ENCODE measurements around the gene ENDOV.

Gene ENDOV

GRCh38 chr17:80413771-80414507 lies 1.0 kb upstream of the ENDOV start:
- ChIA-PET POLR2A (interaction anchor here (1.0 kb wide), 1 partner anchor 325 kb away, joined by 3 read pairs; no protein-coding TSS in a partner anchor), CTCF (interaction anchor here (4.5 kb wide), 1 partner anchor 13 kb away, joined by 32 read pairs; no protein-coding TSS in a partner anchor)
- no peak for DNase-seq (ENCODE audit: low read depth, low spot score)
- TF ChIP-seq CTCF (IDR thresholded peaks at IDR 0.05; ENCODE audit: insufficient read depth, low read length, missing control alignments), result no peak
- peak overlapping the region; percentile 99 for H3K4me3 ChIP-seq (ENCODE audit: low read depth, low read length)

- DNase-seq (ENCODE audit: low read depth, low spot score), result no peak
- POLR2A ChIA-PET, result interaction anchor here (1.0 kb wide), 1 partner anchor 325 kb away, joined by 3 read pairs; no protein-coding TSS in a partner anchor
- H3K4me3 ChIP-seq (ENCODE audit: low read depth, low read length), result peak overlapping the region; percentile 99
- CTCF ChIA-PET, result interaction anchor here (4.5 kb wide), 1 partner anchor 12 kb away, joined by 32 read pairs; no protein-coding TSS in a partner anchor
- no peak for TF ChIP-seq CTCF (IDR thresholded peaks at IDR 0.05; ENCODE audit: insufficient read depth, low read length, missing control alignments)
These were observed 512 bp upstream of the ENDOV start for GRCh38 chr17:80414508-80414802.

- no peak for DNase-seq (ENCODE audit: low read depth, low spot score)
- POLR2A ChIA-PET, result no interaction called here
- CTCF ChIA-PET, result interaction anchor here (1.2 to 4.5 kb wide), 4 partner anchors 11 to 687 kb away, joined by 3 to 32 read pairs (median 4); no protein-coding TSS in a partner anchor
These were observed 715 bp downstream of the ENDOV start for GRCh38 chr17:80415626-80416137.

GRCh38 chr17:80416260-80416939 lies 1.4 kb downstream of the ENDOV start:
- H3K4me3 ChIP-seq (ENCODE audit: low read depth, low read length), result peak overlapping the region; percentile 99
- ChIA-PET CTCF (interaction anchor here (1.2 to 4.5 kb wide), 2 partner anchors 10 to 686 kb away, joined by 4 to 32 read pairs; no protein-coding TSS in a partner anchor), POLR2A (no interaction called here)
- DNase-seq (ENCODE audit: low read depth, low spot score), result no peak
- no peak for TF ChIP-seq CTCF (IDR thresholded peaks at IDR 0.05; ENCODE audit: insufficient read depth, low read length, missing control alignments)

More at GRCh38 chr17:80415626-80416137, 715 bp downstream of the ENDOV start:
- no peak for TF ChIP-seq CTCF (IDR thresholded peaks at IDR 0.05; ENCODE audit: insufficient read depth, low read length, missing control alignments)
- peak overlapping the region; percentile 99 for H3K4me3 ChIP-seq (ENCODE audit: low read depth, low read length)

- POLR2A ChIA-PET, result no interaction called here
- no peak overlapping the region for H3K4me3 ChIP-seq (ENCODE audit: low read depth, low read length)
- DNase-seq (ENCODE audit: low read depth, low spot score), result no peak
- CTCF ChIA-PET, result interaction anchor here (4.5 kb wide), 1 partner anchor 10 kb away, joined by 32 read pairs; no protein-coding TSS in a partner anchor
- TF ChIP-seq CTCF (IDR thresholded peaks at IDR 0.05; ENCODE audit: insufficient read depth, low read length, missing control alignments), result no peak
These were observed 1.9 kb downstream of the ENDOV start for GRCh38 chr17:80416940-80417293.

GRCh38 chr17:80418589-80418988 lies 3.6 kb downstream of the ENDOV start:
- CTCF ChIA-PET, result interaction anchor here (0.7 to 1.0 kb wide), 2 partner anchors 9 to 684 kb away, joined by 3 to 5 read pairs; no protein-coding TSS in a partner anchor
- no peak for DNase-seq (ENCODE audit: low read depth, low spot score)
- POLR2A ChIA-PET, result no interaction called here
- H3K4me3 ChIP-seq (ENCODE audit: low read depth, low read length), result no peak overlapping the region
- no peak for TF ChIP-seq CTCF (IDR thresholded peaks at IDR 0.05; ENCODE audit: insufficient read depth, low read length, missing control alignments)

Measured in AG04449 (cell line).